ENCODE results near the gene LMO7.
"Not testable (repeated sequence)": the region's sequence is repeated elsewhere in the genome, so short reads cannot be mapped to it uniquely, and the experiment has no call there.

Gene LMO7

GRCh38 chr13:75699062-75699461 lies 62.9 kb downstream of the LMO7 start:
- DNase-seq (ENCODE audit: low read depth in 2 of 2), result no peak

- DNase-seq (ENCODE audit: low read depth in 2 of 2), result not testable (repeated sequence)
Observed at GRCh38 chr13:75699717-75700116, 63.6 kb downstream of the LMO7 start.

DNA sequence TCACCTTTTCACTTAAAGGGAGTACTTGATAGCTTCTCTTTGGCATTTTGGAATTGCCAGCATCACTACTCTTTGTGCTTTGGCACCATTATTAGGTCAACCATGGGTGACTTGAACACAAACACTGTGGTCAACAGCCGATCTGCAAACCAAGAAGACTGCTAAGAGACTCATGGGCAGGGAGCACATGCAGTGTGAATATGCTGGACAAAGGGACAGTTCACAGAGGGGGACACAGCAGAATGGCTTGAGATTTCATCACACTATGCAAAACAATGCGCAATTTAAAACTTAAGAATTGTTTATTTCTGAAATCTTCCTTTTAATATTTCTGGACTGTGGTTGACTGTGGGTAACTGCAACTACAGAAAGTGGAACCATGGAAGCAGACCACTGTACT lies 64.4 kb downstream of the LMO7 start:
- DNase-seq (ENCODE audit: low read depth in 2 of 2), result no peak

DNA sequence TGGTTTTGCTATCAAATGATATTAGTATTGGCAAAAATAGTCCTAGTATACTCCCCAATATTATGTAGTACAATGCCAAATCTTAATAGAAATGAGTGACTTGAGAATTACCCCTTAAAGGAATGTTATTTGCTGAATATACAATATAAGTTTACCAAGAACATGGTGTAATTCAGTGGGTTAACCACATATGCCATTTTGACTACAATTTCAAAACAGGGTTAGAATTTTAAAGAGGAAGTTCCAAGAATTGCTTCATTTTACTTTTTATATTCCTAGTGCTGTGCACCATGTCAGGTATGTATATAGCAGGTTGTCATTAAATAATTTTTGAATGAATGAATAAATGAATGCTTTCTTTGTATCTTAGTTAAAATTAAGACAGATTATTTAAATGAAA lies 66.3 kb downstream of the LMO7 start:
- DNase-seq (ENCODE audit: low read depth in 2 of 2), result no peak

GRCh38 chr13:75703769-75704168 lies 67.6 kb downstream of the LMO7 start:
- DNase-seq (ENCODE audit: low read depth in 2 of 2), result no peak

DNA sequence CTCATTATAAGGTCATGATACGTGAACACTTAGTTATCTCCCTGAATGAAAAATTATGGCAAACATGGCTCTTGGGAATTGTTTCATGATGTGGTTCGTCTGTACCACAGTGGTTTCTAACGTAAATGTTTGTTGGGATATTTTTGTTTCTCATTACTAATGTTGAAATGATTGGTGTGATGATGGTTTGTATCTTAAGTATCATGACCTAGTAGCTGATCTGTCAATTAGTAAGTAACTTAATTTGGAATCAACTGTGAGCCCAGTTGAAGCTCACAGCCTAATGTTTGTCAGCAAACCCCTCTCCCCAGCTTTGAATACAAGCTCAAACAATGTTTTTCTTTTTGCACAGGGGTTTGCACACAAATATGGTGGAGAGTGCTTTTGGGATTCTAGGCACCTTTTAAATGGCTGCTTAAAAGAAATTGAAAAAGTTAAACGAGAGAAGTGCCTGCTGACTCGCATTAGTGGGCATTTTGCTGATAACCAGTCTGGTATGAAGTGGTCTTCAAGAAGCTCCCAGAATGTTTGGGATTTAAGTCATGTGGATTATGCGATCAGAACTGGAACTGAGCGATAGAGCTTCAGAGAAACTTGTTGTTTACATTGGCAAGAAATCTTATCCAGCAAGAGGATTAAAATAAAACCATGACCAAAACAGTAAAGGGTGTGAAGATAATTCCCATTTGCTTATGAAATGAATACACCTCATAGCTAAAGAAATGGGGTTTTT lies 68.2 kb downstream of the LMO7 start:
- no peak for DNase-seq (ENCODE audit: low read depth in 2 of 2)

DNA sequence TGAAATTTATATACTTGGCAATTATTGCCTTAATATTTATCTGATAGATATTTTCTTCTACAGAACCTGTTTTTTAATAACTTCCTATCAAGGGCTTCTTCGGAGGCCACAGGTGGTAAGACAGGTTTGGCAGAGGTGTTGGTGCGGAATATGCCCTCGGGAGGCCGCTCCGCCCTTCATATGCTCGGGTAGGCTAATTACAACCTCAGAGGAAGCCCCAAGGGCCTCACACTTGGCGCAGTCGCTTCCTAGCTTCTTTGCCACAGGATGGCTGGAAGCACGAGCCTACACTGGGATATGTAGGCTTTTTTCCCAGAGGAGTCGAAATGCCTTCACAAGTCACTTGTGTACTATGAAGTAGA lies 68.8 kb downstream of the LMO7 start:
- no peak for DNase-seq (ENCODE audit: low read depth in 2 of 2)

DNA sequence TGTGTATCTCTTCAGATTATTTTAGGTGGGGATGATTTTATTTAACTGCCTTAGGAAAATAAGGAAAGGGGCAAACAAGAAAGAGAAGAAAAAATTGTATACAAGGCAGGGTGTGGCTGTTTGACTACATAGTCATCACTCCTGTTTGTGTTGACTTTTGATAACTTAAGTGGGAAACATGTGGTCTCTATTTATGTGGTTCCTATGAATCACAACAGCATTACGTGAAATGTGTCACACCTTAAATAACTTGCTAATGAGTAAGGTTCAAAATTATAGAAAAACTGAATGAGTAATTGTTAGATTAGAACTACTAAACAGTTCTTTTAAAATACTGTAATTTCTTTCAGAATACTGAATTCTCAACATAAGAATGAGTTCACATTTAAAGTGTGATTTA lies 69.3 kb downstream of the LMO7 start:
- DNase-seq (ENCODE audit: low read depth in 2 of 2), result no peak

DNA sequence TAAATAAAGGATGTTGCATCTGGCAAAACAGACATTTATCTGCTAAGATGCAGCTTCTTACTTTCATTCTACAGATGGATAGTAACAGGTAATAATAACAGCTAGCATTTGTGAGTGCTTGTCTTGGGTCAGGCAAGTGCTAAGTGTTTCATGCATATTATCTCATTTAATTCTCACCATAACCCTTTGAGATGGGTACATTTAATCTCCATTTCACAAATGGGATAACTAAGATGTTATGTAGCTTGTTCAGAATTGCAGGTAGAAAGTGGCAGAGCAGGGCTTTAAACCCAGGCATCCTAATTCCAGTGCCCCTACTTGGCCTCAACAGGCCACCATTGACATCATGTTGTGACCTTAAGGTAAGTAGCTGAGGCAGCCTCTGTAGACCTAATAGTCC lies 69.8 kb downstream of the LMO7 start:
- DNase-seq (ENCODE audit: low read depth in 2 of 2), result no peak

DNA sequence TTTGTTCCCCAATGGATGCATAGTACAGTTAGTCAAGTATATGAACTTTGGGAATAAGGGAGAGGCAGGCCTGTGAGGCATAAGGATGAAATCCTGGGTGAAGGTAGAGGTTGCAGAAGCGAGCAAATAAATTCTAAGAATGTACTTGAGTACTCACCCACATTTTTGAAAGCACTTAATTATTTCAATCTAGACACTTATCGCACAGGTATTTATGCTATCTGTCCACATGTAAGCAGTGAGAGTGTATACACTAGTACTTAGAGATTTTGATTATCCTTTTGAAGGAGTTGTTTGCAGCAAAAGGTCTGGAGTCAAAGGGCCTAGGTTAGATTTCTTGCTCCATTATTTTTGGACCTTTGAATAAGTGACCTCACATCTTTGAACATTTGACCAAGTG lies 77.7 kb downstream of the LMO7 start:
- DNase-seq (ENCODE audit: low read depth in 2 of 2), result no peak

- DNase-seq (ENCODE audit: low read depth in 2 of 2), result no peak
Observed at GRCh38 chr13:75715601-75716523, 79.7 kb downstream of the LMO7 start.

GRCh38 chr13:75717525-75717924 lies 81.4 kb downstream of the LMO7 start:
- DNase-seq (ENCODE audit: low read depth in 2 of 2), result no peak

DNA sequence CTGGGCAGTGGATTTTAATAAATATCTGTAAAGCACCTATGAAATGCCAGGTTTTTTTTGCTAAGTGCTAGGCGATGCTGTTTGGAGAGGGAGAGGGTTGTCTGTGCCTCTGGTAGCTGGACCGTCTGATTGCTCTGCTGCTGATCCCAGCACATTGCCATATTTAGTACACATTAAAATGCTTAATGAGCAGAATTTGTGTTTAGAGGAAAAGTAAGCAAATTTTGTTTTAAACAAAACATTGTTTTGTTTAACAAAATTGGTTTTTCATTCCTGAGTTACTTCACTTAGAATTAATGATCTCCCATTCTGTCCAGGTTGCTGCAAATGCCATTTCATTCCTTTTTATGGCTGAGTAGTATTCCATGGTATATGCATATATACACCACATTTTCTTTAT lies 85.2 kb downstream of the LMO7 start:
- no peak for DNase-seq (ENCODE audit: low read depth in 2 of 2)

DNA sequence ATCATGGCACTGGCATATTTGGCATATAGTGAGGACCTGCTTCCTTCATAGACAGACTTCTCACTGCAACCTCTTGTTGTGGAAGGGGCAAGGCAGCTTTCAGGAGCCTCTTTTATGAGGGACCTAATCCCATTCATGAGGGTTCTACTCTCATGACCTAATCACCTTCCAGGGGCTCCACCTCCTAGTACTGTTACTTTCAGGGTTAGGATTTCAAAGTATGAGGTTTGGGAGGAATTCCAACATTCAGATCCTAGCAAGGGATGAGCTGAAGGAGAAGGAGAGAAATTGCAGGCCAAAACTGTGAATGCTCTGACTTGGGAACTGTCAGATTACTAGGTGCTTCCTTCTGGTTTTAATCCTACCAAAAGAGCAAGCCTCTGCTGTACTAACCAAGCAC lies 87.8 kb downstream of the LMO7 start:
- DNase-seq (ENCODE audit: low read depth in 2 of 2), result no peak

- no peak for DNase-seq (ENCODE audit: low read depth in 2 of 2)
Observed at GRCh38 chr13:75724752-75725517, 88.8 kb downstream of the LMO7 start.

GRCh38 chr13:75725736-75726135 lies 89.6 kb downstream of the LMO7 start:
- no peak for DNase-seq (ENCODE audit: low read depth in 2 of 2)

- no peak for DNase-seq (ENCODE audit: low read depth in 2 of 2)
Observed at GRCh38 chr13:75726306-75726705, 90.2 kb downstream of the LMO7 start.

- DNase-seq (ENCODE audit: low read depth in 2 of 2), result not testable (repeated sequence)
Observed at GRCh38 chr13:75733113-75733512, 97.0 kb downstream of the LMO7 start.

GRCh38 chr13:75736173-75736572 lies 100.0 kb downstream of the LMO7 start:
- no peak for DNase-seq (ENCODE audit: low read depth in 2 of 2)

DNA sequence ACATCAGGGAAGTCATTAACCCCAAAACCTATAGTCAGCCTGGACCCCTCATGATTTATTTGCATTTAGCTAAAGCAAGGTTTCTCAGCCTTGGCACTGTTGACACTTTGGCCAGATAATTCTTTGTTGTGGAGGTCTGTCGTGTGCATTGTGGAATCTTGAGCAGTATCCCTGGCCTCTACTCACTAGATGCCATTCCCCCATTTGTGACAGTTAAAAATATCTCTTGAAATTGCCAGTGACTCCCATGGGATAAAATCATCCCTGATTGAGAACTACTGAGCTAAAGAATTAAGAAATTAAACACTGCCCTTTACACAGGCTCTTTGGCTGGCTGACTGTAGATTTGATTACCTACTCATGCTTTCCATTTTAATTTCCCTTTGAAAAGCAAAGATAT lies 102.7 kb downstream of the LMO7 start:
- DNase-seq (ENCODE audit: low read depth in 2 of 2), result no peak

- DNase-seq (ENCODE audit: low read depth in 2 of 2), result no peak
Observed at GRCh38 chr13:75739244-75739868, 103.2 kb downstream of the LMO7 start.

DNA sequence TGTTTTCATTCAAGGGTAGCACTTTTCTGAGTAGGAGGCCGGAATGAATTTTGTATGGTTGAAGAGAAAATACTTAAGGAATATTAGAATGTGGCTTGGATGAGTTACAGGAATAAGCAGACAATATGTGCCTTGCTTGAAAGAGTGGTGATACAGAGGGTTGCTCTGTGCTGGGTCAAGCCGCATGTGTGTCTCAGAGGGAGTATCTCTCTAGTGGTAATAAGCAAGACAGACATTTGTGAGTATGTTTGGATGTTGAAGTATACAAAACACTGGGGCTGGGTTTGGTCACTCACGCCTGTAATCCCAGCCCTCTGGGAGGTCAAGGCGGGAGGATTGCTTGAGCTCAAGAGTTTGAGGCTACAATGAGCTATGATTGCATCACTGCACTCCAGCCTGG lies 103.9 kb downstream of the LMO7 start:
- DNase-seq (ENCODE audit: low read depth in 2 of 2), result no peak
